GM21526 (cell line): ENCODE data around the gene CUL4B.
"Not testable (repeated sequence)": the region's sequence is repeated elsewhere in the genome, so short reads cannot be mapped to it uniquely, and the experiment has no call there.

Experiments
- ATAC-seq: cut with Tn5 transposase; IDR thresholded peaks from one replicate; pipeline ENCODE4 v1.9.1; 2021; ENCODE audit warnings: moderate library complexity; ENCODE audit not compliant: unreplicated experiment, low FRiP score

The CUL4B gene

DNA sequence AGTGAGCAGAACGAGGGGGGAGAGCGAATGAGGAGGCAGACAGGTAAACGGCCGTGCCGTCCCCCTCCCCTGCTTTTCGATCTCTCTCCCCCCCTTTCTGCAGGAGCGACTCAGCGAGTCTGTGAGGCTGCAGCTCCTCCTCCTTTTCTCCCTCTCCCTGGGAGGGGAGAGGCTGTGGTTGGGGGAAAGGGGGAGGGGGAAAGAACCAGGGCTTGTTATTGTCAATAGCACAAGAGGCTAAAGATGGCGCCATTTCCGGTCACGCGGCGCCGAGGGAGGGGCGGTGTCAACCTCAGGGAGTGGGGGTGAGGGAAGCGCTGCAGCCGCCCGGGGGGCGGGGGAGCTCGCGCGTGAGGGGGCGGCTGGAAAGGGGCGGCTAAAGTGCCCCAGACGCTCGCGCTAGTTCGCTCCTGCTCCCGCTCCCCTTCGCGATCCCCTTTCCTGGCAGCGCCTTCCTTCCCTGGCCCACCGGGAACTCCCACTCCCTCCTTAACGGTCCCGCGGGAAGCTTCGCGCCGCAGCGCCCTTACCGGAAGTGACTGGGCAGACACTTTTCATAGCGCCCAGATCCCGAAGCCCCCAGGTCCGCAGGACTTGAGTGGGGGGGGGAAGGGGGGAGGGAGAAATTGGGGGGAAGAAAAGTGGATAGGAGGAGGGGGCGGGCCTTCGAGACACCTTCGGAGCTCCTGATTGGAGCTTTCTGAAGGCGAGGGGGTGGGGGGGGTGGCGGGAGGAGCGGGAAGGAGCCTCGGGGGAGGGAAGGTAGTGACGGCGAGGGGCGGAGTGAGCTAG lies at the start of gene CUL4B:
Gene CUL4B, minus strand, starts transcription at position 121 of the 792 bp plus-strand sequence. CDS start 324 bp downstream, outside the sequence.
- peak; percentile 68 for ATAC-seq

DNA sequence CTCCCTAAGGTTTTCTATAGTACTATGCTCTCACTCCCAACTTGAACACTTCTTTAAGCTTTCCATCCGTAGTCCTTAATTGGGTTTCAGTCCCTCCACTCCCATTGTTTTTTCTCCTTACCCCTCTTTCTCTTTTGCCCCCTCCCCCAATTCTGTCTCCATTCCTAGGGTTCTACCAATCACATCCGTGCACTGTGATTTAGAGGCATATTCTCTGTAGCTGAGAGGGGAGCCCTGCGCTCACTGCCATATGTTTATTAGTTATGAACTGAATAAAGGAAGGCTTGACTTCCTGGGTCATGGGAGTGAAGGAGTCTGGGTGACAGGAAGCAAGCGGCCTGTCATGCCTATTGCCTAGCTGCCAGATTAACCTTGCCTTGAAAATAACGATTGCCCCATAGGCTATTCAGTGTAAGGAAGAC lies 43.6 kb upstream of the CUL4B start:
- ATAC-seq, result peak; percentile 62

DNA sequence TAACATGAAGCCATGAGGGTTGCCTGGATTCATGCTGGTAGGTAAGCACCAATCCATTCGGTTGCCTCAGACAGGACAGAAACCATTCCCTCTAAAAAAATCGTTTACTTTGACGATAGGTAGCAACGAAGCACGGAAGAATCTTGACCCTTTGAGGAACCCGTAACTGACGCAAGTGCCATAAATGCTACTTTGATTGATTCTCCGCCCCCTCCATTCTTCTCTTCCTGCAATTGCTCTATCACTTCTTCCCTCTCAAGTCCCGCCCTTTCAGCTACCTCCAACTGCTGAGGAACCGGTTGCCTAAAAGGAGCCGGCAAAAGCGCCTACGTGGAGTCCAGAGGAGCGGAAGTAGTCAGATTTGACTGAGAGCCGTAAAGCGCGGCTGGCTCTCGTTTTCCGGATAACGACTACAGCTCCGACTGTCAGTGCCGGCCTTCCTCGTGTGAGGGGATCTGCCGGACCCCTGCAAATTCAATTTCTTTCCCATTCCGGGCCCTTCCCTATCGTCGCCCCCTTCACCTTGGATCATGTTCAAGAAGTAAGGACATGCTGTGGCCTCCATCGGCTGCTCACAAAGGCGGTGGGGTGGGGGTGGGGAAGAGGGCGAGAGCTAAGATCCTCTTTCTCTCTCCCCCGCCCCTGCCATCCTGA lies 43.1 kb upstream of the CUL4B start, which contains the start of gene MCTS1:
Gene MCTS1, plus strand, starts transcription at position 395 of the 654 bp plus-strand sequence. Its CDS starts 136 bp downstream, at position 531.
- ATAC-seq, result peak; percentile 85

DNA sequence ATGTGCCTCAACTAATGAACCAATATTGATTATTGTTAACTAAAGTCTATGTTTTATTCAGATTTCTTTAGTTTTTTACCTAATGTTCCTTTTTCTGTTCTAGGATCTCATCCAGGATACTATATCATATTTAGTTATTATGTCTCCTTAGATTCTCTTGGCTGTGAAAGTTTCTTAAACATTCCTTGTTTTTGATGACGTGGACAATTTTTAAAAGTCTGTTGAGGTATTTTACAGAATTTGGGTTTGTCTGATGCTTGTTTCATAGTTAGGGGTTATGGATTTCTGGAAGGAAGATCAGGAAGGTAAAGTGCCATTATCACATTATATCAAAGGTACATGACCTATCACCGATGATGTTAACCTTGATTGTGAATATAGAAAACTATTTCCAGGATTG lies 24.9 kb upstream of the CUL4B start:
- ATAC-seq, result no peak

DNA sequence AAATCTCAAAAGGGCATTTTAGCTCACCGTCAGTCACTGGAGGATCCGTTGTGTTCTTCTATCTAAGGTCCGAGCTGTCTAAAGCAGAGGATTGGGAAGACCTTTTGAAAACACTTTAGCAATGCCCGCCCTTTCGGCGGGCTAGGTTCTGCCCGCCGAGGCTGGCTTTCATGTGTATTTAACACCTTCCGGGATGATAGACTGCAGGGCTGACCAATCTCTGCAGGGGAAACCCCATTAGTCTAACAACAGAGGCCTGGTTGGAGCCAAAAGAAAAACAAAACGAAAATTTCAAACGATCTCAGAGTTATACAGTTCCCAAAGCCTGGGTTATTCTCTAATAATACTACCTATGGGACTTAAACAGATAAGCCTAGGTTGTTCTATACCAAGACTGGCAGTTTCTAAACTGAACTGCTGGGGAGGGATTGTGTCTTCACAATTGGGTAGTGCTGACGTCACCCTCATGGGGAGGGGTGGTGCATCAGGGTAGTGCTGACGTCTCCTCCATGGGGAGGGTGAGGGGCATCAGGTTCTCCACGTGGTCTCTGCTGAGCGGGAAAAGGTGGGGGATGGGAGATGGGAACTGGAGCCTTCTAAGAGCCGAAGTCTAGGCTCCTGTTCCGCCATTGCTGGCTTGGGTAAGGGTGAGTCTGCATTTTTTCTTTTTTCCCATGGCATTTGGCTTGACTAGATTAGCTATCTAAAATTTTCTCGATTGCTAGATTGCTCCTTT lies 14.8 kb upstream of the CUL4B start:
- no peak for ATAC-seq

DNA sequence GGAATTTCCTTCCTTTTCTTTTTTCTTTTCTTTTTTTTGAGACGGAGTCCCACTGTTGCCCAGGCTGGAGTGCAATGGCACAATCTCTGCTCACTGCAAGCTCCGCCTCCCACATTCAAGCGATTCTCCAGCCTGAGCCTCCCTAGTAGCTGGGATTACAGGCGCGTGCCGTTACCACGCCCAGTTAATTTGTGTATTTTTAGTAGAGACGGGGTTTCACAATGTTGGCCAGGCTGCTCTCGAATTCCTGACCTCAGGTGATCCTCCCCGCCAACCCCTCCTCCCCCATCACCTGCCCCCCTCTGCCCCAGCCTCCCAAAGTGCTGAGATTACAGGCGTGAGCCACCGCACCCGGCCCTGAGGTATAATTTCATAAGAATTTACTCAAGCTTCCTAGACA lies 13.0 kb upstream of the CUL4B start:
- not testable (repeated sequence) for ATAC-seq

DNA sequence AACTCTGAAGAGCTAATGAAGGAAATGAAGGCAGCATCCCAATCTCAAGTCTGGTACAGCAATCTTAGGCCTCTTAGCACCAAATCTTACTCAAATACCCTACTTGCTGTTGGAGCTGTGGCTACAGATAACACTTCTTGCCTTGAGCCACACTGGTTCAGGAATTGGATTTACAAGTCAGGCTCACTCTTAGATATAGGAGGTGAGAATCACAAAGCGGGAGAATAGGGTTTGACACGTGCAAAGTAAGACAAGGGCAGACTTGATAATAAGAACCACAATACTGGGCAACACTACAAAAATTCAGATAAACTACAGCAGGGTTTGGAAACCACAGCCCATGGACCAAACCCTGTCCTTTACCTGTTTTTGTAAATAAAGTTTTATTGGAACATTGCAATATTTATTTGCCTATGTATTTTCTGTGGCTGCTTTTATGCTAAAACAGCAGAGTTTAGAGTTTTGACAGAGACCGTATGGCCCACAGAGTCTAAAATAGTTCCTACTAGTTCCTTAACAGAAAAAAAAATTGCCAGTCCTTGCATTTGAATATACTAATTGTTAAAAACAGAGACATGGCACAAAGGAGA lies 9.3 kb upstream of the CUL4B start:
- no peak for ATAC-seq

DNA sequence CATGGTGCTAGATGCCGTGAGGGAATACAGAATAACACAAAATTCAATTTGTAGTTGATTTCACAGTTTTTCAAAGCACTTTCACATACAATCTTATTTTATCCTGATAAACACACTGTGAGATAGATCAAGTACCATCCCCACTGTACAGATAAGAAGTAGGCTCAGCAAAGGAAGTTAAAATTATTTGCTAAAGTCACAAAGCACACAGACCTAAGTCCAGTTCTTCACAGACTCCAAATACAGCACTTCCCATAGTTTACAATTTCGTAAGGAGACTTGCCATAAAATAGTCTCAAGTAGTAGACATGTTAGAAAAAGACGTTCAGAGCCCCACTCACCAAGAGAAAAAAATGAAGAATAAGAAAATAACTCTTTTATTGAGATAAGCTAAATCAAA lies 7.8 kb upstream of the CUL4B start:
- no peak for ATAC-seq

DNA sequence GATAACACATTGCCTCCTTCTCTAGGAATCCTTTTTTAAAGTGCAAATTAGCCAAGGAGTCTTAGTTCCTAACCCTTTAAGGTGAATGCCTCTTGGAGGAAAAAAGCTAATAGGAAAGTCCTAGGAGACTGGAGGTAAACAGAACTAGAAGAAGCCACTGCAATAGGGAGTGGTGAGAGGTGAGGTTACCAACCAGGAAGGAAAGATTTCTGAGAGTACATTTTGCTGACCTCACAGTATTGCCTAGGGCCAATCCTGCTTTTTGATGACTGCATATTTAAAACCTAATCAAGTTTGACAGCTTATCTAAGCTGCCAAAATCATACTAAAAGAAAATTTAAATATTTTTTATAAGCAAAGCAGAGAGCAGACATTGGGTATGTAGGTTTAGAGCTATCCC lies 7.3 kb upstream of the CUL4B start:
- ATAC-seq, result no peak

DNA sequence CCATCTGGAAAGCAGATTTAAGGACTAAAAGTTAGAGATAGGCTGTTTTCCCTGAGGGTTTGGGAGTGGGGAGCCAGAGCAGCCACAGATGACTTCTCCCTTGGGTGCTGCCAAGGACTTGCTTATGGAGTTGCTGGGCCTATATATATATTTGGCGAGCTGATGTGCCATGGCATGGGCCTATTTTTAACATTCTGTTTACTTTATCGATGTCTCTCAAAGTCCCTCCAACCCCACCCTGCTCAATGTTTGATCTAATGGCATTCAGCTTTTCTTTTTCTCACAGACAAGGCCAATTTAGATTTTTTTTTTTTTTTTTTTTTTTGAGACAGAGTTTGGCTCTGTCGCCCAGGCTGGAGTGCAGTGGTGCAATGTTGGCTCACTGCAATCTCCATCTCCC lies 6.1 kb upstream of the CUL4B start:
- ATAC-seq, result no peak

DNA sequence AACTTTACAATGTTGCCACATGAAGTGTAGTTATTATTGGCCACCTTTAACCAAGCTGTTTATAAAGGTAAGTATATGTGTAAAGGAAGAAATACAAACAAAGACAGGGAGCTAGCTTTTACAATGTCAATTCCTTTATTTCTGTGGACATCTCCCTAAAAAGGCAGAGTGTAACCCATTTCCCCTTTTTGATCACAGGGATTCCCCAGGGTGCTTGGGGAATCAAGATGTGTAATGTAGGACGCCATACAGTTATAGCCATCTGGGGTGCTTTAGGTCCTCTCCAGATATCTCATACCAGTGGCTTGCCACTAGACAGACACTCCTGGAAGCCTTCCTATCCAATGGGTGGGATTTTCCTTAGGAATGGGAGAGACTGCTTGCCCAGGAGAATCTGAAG lies 4.2 kb upstream of the CUL4B start:
- no peak for ATAC-seq

DNA sequence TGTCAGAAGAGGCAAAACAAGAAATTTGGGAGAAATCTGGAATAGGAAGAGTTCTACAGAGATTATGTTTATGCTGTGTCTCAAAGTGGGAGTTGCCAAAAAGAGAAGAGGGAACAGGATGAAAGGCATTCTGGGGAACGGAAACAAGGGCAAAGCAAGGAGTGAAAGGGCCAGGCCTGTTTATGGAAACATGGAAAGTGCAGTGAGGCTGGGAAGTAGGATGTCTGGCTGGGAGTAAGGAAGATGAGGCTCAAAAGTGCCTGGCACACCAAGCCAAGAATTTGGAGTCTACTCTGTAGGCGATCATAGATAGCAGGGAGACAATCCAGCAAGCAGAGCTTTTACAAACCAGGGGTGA lies 1.8 kb upstream of the CUL4B start:
- no peak for ATAC-seq

DNA sequence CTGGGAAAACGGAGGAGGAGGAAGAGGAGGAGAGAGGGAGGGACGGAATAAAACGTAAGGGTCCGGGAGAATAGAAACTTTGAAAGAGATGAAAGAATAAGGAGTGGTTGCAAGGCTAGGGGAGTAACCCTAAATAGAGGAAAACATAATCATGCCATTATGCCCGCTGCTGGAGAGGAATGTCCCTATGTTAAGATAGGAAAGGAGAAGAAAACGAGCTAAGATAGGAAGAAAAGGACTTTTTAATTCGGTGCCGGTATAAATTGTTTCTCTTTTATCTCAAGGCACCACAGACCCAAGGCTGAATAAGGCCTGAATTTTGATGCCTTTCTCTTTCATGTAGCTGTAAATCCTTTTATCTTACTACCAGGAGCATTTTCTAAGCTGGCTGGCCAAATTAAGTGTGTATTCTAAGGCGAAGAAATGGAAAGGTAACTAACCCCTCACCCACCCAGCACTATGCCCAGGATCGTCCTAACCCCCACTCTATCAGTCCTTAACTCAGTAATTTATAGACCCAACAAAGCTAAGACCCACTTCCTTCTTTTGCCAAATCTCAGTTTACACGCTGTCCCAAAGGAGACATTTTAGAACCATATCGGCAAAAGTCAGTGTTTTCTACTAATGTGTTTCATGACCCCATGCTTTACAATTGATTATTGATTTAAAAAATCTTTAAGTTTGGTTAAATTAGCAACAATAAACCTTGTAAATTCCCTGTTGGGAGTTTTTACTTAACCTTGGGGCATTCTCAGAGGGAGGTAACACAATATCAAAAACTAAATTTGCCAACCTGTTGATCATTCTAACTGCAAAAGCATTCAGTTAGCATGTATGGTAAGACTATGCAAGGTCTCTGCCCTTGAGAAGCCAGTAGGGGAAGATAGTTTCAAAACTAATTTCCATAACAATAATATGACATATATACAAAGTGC lies 1.1 kb upstream of the CUL4B start:
- ATAC-seq, result no peak

DNA sequence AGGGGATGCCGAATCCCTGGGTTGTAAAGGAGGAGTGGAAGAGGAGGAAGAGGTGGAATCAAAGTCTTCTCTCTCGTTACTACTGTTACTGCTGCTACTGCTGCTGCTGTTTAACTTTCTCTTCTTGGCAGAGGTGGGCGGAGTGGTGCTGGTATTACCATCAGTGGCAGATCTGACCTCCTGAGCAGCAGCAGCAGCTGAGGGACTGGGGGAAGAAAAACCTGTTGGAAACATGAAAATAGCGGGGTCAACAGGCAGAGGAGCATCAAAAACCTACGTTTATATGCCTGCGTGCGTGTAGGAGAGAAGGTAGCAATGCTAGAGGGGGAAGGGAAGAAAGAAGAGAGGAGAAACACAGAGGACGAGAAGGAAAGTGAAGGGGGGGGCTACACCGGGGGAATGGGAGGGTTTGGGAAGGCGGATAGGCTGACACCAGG lies 339 bp downstream of the CUL4B start:
- ATAC-seq, result peak; percentile 38

DNA sequence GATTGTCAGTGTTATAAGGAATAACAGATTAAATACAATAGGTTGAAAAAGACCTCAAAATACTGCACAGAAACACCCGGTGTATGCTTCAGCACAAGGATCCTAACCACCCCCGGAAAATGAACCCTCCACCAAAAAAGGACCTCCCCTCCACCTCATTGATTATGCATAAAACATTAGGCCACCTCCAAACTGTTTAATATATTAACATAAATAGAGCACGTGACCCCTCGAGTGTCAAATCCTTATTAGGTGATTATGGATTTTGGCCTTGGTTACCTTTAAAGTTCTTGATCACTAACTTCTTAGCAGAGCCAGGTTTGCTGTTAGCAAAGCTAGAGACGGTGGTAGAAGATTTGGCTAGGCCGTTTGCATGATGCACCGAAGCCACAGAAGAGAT lies 958 bp downstream of the CUL4B start:
- ATAC-seq, result no peak

DNA sequence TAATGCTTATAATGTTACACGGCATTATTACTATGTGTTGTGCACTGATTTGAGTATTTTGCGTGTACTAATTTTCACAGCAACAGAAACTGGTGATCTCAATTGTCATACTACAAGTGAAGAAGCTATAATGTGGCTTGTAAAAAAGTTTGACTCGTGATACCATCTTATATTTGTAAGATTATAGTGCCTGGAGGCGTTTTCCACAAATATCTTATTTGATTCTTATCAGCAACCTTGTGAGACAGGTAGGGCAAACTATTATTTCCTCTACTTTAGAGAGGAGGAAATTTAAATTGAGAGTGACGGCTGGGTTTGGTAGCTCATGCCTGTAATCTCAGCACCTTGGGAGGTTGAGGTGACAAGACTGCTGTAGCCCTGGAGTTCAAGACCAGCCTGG lies 4.5 kb downstream of the CUL4B start:
- ATAC-seq, result no peak

DNA sequence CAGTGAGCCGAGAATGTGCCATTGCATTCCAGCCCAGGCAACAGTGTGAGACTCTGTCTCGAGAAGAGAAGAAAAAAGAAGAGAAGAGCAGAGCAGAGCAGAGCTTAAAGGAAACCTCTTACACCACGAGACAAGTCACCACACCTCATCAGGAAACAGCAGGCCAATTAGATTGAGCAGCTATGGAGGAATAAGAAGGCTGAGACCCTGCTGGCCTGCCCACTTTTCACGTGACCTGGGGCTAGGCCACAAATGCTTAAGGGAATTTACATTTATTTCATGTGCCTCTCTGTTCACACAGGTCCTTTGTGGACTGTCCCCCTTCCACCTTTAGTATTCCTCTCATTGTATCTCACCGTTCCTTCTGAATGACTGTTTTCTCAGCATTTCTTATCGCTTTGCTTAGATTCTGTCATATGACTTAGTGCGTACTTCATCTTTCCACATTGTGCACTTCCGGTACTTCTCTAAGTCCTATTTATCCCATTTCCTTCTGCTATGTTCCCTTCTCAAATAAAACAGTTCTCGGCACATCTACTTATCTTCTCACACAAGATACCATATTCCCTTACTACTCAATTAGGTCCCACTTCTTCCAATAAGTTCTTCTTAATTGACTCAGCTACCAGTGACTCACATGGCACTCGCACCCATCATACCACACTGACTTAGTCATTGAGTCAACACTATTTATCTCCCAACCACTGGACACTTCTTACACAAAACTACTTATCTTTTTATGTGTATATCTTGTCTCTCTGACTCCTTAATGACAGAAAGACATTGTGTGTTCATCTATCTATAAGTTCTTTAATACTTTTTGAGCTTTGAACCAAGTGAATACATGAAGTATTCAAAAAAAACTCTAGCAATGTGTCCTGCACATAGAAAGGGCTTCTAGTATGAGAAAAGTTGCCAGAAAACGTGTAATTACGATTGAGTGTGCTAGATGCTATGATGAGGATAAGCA lies 11.0 kb downstream of the CUL4B start:
- no peak for ATAC-seq

DNA sequence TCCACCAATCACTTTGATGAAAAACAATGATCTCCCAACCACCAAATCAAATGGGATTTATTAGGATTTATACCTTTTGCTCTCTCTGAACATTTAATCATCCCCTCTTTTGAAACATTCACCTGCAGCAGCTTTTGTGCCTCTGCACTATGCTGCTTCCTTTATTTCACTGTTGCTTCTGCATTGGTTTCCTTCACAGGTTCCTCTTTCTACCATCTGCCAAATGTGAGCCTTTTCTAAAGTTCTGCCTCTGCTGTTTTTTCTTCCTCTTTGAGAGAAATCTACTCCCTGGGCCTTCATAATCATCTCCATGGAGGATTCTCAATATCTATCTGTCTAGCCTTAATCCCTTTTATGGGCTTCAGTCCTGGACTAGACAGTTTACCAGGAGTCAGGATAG lies 24.7 kb downstream of the CUL4B start:
- ATAC-seq, result no peak
